Measurements from ENCODE around the gene PDAP1.

GRCh38 chr7:99422186-99422585 is 13.8 kb upstream of the PDAP1 start:
- TF ChIP-seq MYC (IDR thresholded peaks at IDR 0.05; ENCODE audit: borderline replicate concordance, low read length), result no peak
- no peak for TF ChIP-seq CTCF (IDR thresholded peaks at IDR 0.05)
- no peak for TF ChIP-seq ELK1 (IDR thresholded peaks at IDR 0.05; ENCODE audit: low read depth, low read length)
- TF ChIP-seq CHD4 (IDR thresholded peaks at IDR 0.05; ENCODE audit: borderline replicate concordance), result no peak
- TF ChIP-seq MAX (IDR thresholded peaks at IDR 0.05), result no peak
- no peak for TF ChIP-seq HOXB13 (CRISPR knock-in tag; IDR thresholded peaks at IDR 0.05; ENCODE audit: low read depth)
- no peak for TF ChIP-seq POLR2A (IDR thresholded peaks at IDR 0.05; ENCODE audit: low read length)
- no peak for TF ChIP-seq MAFK (IDR thresholded peaks at IDR 0.05; ENCODE audit: partially characterized antibody)
- TF ChIP-seq CEBPB (IDR thresholded peaks at IDR 0.05), result no peak
- TF ChIP-seq NR3C1 (IDR thresholded peaks at IDR 0.05), result no peak
- no peak for TF ChIP-seq BCL3 (IDR thresholded peaks at IDR 0.05)
- TF ChIP-seq FOSL2 (IDR thresholded peaks at IDR 0.05), result no peak
- no peak for TF ChIP-seq FOSL2 (CRISPR knock-in tag; IDR thresholded peaks at IDR 0.05)
